DMS79 (cell line): Measurements from ENCODE around the gene TGFBR3L.

Experiments used
- DNase-seq: peaks from one replicate; lab custom pipeline; 2025; lab: John Stamatoyannopoulos, UW

The TGFBR3L gene

DNA sequence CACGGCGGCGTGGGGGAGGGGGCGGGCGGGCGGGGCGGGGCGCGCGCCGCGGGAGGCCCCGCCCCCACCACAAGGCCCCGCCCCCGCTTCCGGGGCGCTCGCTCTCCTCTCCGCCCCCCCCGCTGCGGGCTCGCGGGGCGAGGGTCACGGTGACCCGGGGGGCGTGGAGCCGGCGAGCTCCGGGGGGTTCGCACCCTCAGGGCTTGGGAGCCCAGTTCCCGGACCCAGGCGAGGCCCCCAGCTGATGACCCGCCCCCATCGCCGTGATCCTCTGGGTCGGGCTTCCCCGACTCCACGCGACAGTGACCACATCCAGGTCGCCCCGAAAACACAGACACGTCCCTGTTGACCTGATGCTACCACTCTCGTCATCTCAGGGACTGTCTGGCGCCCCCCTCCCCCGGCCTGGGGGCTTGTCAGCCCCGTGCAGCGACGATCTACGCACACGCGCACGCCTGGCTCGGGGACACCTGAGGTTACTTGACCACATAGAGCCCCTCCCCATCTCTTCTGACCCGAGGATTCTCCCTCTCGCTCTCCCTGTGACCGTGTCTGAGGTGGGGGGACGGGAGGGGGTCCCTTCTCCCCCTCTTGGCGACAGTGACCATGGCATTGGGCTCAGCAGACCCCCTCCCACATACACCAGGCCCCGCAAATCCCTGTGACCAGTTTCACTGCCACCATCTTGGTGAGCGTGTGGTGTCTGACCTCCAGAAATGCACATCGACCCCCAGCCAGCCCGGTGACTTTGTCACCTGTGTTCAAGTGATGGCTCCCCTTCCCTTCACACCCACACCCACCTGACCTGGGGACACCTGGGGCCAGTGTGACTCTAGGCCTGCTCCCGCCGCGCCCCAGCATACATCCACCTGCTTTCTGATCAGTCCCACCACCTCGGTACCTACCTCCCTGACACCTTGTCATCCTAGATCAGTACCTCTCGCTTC lies 10.3 kb upstream of the TGFBR3L start:
- DNase-seq: no peak

DNA sequence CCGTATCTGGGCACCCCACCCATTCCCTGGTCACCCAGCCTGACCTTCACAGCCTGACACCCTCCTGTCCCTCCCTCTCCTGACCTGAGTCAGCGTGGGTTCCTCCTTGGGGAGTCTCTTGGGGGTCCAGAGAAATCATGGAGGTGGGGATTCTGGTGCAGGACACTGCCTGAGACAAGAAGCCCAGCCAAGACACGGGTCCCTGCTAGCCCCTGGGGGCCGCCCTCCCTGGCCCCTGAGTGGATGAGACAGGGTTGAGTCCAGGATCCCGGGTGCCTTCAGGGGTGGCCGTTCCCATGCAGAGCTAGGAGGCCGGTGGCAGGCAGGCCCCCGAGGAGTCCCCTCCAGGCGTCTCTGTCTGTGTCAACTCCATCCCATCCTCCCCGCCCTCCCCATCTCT lies 9.4 kb upstream of the TGFBR3L start:
- DNase-seq: no peak

DNA sequence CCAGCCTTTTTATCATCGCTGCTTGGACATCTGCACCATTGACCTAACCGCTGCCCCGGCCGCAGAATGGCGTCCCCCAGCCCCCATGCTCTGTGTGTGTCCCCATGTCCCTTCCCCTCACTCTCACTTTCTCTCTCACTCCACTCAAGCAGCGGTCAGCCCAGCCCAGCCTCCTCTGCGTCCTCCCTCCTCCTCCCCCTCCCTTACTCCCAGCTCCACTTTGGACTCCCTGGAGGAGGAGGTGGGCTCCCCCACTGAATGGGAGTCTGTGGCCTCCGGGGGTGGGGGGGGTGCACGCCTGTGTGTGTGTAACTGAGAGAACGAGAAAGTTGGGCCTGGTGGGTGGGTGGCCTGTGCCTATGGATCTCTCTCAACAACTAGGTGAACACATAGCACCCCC lies 8.8 kb upstream of the TGFBR3L start:
- no peak for DNase-seq

DNA sequence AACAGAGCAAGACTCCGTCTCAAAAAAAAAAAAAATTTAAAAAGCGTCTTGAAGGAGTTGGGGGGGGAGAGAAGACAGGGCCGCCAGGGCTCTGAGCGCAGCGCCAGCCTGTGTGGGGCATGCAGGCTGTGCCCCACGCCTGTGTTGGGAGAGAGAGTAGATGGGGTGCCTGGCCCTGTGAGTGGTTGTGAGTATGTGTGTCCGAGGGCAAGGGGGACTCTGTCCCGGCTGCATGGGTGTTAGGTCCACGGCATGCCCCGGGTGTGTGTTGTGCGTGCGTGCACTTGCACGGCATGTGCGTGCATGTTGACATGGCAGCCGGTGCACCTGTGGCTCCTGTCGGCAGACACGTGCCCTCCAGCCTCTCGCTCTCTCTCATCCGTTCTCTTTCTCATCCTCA lies 7.5 kb upstream of the TGFBR3L start:
- no peak for DNase-seq

DNA sequence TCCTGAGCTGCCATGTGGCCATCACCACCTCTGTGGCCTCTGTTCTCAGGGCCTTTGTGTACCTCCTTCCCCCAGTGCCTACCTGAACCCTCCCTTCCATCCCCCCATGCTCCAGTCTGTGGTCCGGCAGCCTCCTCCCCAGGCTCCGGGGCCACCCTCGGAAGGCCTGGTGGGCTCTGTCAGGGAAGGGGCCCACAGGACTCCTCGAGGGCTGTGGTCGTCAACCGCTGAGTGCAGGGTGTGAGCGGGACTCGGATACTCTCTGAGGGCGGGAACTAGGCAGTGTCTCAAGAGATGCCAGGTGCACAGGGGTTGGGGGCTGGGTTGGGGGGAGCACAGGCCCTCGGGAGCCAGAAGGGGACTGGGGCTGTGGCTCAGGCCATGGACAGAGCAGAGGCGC lies 7.1 kb upstream of the TGFBR3L start:
- no peak for DNase-seq

DNA sequence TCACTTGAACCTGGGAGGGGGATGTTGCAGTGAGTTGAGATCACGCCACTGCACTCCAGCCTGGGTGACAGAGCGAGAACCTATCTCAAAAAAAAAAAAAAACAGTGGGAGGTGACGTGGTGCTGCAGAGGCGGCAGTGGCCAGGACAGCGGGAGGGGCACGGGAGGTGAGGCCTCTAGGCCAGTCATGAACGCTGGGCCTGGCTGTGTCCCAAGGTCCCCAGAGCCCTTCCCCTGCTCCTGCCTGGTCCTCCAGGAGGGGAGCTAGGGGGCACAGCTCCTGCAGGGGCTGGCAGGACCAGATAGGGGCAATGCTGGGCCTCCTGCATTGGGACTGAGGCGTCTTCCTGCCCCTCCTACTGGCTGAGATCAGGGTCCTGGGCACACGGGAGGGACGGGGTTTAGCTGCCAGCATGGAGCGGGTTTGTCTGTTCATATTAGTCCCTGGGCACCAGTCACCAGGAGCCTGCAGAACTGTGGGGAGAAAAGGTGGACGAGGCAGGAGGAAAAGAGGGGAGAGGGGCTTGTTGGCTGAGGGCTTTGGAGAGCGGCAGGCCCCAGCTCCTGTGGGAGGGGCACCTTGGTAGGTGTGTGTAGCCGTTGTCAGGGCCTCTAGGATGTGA lies 6.4 kb upstream of the TGFBR3L start:
- no peak for DNase-seq

DNA sequence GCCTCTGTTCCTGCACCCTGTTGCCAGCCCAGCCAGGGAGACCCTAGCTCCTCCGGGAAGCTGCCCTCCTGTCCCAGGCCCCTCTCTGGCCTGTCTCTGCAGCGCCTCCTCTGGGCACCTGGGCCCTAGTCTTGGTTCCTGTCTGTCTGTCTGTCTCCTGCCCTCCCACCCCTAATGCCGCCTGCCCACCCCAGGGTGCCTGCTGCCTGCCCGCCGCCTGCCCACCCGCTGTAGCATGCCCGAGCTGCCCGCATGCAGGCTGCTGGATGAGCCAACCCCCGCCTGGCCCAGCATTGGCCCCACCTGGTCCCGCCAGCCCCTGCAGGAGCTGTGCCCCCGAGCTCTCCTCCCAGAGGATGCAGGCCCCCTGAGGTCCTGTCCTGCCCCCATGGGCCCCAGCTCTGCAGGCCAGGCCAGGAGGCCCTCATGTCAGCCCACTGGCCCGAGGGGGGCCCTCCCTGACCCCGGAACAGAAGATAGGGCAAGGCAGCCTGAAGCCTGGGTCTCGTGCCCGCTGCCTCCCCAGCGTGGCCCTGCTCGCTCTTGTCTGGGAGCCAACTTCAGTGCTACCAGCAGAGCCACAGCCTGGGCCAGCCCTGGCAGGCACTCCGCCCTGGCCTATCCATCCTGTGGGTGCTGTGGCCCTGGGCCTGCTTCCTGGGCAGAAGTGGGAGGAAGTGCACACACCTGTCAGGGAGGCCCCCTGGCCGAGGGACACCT lies 5.7 kb upstream of the TGFBR3L start:
- no peak for DNase-seq

DNA sequence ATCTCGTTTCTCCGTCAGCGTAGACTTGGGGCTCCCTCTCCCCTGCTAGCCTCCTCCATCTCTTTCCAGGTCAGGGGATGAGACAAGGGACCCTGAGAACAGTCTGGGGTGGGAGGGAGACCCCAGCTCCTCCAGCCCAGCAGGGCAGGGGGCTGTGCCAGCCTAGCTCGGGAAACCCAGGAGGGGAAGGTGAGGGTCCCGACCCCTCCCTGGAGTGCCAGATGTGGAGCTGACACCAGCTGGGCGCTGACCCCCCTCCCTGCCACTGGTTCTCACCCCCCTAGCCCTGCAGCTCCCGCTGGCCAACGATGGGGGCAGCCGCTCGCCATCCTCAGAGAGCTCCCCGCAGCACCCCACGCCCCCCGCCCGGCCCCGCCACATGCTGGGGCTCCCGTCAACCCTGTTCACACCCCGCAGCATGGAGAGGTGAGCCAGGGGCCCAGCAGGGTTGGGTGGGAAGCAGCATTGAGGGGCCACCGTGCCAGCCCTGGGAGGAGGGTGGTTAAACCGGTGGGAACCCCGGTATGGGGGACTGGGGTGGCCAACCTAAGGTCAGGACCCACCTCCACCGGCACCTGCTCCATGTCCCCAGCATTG lies 5.1 kb upstream of the TGFBR3L start:
- DNase-seq: no peak

DNA sequence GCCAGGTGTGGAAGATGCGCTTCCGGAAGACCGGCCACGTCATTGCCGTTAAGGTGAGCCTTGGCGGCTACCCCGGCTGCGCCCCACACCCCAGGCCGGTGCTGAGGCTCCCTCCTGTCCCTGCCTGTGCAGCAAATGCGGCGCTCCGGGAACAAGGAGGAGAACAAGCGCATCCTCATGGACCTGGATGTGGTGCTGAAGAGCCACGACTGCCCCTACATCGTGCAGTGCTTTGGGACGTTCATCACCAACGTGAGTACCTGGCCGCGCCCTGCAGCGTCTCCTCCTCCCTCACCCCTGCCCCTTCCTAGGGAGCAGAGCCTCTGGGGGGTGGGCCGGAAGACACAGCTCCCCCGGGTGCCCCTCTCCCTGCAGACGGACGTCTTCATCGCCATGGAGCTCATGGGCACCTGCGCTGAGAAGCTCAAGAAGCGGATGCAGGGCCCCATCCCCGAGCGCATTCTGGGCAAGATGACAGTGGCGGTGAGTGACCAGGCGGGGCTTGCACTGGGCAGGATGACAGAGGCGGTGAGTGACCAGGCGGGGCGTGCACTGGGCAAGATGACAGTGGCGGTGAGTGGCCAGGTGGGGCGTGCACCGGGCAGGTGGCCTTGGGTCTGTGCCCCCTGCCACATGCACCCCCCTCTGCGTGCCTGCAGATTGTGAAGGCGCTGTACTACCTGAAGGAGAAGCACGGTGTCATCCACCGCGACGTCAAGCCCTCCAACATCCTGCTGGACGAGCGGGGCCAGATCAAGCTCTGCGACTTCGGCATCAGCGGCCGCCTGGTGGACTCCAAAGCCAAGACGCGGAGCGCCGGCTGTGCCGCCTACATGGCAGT lies 4.1 kb upstream of the TGFBR3L start:
- DNase-seq: no peak

DNA sequence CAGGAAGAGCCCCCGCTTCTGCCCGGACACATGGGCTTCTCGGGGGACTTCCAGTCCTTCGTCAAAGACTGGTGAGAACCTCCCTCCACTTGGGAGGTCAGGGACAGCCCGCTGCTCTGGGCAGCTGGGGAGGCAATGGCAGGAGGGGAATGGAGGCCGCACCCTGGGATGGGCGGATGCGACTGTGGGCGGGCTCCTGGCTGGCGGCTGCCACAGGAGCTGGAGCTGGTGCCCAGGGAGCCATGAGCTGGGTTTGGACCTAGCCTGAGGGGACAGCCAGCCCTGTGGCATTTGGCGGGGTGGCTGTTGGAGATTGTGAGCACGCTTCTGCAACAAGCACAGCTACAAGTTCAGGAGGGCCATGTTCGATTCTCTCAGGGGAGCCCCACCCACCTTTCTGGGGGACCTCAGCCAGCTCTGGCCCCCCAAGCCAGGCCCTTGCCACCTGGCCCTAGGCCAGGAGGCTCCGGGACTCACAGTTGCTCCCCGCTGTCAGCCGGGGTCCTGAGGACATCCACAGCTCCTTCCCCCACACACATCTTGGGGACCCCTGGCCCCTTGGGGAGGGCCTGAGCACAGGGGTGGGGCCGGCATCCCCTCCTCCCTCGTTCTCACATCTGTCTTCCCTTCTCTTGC lies 3.0 kb upstream of the TGFBR3L start:
- DNase-seq: no peak

DNA sequence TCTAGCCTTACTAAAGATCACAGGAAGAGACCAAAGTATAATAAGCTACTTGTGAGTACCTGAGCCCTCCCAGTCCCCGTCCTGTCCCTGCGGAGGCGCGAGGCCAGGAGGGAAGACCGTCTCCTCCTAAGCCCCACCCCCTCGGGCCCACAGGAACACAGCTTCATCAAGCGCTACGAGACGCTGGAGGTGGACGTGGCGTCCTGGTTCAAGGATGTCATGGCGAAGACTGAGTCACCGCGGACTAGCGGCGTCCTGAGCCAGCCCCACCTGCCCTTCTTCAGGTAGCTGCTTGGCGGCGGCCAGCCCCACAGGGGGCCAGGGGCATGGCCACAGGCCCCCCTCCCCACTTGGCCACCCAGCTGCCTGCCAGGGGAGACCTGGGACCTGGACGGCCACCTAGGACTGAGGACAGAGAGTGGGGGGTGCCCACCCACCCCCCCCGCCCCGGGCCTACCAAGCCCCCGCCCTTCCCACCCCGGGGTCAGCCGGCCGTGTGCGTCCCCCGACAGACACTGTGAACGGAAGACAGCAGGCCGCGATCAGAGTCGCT lies 2.4 kb upstream of the TGFBR3L start:
- no peak for DNase-seq

DNA sequence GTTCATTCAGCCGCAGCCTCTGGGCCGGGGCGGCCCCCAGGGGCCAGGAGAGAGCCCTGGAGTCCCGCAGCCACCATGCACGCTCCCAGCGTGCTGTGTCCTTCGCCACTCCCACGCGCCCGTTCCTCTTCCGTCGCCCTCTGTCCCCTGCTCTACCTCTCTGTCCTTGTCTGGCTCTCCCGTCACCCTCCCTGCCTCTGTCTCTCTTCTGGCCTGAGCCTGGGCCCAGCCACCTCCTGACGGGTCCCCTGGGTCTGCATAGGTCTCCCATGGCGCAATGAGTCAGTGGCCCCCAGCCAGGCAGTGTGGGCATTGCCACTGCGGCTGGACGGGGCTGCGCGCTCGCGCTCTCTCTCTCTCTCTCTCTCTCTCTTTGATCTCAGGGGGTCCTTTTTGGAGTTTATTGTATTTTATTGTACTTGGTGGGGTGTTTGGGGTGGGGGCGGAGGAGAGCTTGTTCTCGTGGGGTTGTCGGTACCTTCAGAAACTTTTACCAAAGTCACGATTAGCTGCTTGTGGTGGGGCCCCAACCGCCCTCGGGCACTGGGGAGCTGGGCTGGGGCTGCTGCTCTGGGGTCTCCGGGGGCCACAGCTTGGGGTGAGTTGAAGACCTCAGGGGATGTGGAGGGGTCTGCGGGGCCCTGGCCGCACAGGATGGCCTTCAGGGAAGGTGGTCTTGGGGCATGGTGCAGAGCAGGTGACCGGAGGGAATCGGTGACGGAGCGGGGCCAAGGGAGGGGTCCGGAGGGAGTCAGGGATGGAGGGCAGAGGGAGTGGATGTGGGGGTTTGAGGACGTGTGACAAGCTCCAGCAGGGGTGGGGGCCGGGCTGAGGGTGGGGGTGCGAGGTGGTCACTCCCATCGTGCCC lies 1.7 kb upstream of the TGFBR3L start:
- no peak for DNase-seq

DNA sequence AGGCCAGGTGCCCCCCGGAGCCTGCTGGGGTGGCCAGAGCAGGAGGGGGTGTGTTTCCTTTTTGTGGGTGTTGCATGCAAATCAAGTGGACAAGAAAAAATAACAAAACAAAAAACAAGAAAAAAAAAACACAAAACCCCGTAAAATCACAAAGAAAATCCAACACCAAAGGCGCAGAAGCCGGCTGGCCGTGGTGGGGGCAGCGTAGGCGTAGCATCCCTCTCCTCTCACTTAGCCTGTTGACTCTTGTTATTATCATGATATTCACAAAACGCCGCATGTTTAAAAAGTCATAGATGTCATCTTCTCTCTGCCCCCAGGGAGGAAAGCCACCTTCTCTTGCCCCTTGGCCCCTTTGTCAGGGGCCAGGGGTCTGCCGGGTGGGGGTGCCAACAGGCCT lies 978 bp upstream of the TGFBR3L start:
- DNase-seq: no peak

DNA sequence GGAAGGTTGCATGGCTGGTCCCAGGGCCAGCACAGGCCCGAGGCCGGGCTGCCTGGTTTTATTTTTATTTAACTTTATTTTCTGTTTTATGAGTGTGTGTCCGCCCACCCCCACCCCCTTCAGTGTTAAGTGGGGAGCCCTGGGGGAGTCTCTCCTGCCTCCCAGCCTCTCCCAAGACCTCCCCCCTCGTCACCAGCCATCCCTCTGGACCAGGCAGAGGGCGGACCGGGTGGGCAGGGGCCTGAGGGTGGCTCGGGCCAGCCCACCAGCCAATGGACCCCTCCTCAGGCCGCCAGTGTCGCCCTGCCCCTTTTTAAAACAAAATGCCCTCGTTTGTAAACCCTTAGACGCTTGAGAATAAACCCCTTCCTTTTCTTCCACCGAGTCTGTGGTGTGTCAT lies 531 bp upstream of the TGFBR3L start:
- DNase-seq: no peak

DNA sequence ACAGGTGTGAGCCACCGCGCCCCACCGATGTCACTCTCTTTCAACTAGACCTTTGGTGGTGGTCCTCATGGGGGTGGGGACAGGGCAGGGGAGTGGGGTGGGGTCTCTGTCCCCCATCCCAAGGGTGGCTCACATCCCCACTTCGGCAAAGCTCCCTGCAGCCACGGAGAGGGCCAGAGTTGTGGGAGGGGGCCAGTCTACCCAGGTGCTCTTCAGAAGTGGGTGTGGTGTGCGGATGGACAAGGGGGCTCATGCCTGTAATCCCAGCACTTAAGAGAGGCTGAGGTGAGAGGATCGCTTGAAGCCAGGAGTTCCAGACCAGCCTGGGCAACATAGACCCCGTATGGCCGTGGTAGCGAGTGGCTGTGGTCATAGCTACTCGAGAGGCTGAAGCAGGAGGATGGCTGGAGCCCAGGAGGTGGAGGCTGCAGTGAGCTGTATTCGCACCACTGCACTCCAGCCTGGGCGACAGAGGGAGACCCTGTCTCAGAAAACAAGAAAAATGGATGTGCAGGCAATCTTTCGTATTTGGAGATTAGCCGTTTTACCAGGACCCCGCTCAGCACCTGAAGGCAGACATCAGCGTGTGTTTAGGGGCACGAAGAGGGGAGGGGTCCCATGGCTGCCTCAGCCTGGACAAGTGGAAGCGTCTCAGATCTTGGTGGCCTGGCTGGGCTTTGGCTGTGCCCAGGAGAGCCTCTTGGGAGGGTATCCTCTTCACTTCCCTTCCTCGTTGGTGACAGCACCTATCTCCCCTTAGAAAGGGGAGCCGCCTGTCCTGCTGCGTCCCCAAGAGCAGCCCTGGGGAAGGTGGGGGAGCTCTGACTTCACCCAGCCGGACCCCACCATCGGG lies 846 bp downstream of the TGFBR3L start:
- no peak for DNase-seq

DNA sequence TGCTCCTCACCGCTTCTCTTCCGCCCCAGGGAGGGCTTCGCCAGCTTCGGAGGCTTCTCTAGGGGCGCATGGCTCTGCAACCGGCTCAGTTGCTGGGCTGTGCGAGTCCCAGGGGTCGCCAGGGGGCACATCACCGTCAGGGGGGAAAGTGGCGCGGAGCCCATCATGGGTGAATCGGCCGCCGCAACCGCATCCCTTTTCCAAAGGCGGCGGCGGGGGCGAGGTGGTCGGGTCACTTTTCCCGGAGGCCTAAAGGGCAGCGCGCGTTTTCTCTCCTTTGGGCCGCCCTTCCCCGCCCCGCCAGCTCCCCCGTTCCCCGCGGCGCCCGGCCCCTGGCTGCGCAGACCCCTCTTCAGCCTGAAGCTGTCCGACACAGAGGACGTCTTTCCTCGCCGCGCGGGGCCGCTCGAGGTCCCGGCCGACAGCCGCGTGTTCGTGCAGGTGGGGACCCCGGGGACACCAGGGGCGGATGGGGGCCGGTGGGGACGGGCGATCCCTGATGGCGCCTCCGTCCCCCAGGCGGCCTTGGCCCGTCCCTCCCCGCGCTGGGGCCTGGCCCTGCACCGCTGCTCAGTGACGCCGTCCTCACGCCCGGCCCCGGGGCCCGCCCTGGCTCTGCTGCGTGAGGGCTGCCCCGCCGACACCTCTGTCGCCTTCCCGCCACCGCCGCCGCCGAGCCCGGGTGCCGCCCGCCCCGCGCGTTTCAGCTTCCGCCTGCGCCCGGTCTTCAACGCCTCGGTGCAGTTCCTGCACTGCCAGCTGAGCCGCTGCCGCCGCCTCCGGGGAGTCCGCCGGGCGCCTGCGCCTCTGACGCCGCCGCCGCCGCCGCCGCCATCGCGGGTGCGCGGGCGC lies 1.7 kb downstream of the TGFBR3L start:
- no peak for DNase-seq

DNA sequence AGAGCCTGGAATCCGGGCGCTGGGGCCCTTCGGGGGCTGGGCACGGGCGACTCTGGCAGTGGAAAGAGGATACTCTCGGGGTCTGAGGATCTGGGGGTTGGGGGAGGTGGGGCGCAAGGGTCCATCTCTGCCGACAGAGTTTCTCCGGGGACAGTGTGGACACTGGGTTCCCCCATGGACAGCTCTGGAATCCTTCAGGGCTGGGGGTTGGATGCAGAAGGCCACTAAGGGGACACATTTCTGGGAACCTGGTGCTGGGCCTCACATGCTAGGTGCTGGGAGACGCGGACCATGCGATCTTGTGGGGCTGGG lies 2.3 kb downstream of the TGFBR3L start:
- no peak for DNase-seq
